Panc1 (cell line): Measurements from ENCODE around the gene LTBP2. TPM values are rescaled to one million over a fixed set of nuclear protein-coding genes. Genes with fewer than 3 reads are reported as not detected.
A peak's percentile ranks its signal among the peaks of the same experiment; 100 is the strongest.

Experiments
- ATAC-seq: fragments of 200-7000 bp; cut with Tn5 transposase; 2 replicates; pipeline ENCODE4 v1.9.1; 2020; ENCODE audit warnings: mild to moderate bottlenecking, moderate library complexity
- BruUV-seq: library from RNA; stranded (reverse); fragments of 400-500 nt; replicated peaks from 2 replicates; lab custom pipeline; 2021; lab: Mats Ljungman, UMichigan
- CTCF ChIA-PET: fragments of 300-600 bp; sonication (Branson Sonifier 250); formaldehyde crosslinking; loops from one replicate; lab custom pipeline; 2022; ENCODE audit warnings: antibody characterized with exemption; lab: Charles Lee
- POLR2A ChIA-PET: fragments of 300-600 bp; sonication (Branson Sonifier 250); formaldehyde crosslinking; loops from one replicate; lab custom pipeline; 2022; ENCODE audit warnings: antibody characterized with exemption; lab: Charles Lee
- DNase-seq: peaks from one replicate; pipeline ENCODE4 v3.0.0-alpha.2; 2010; ENCODE audit warnings: low read depth, low spot score
- H3K27ac ChIP-seq: 2 replicates; pipeline ENCODE4 v1.5.1; 2011; ENCODE audit warnings: mild to moderate bottlenecking, low read length, inconsistent platforms
- H3K27me3 ChIP-seq: fragments of 200-500 bp; sonication (Bioruptor generic); 2 replicates; pipeline ENCODE4 v1.6.0; 2014; ENCODE audit warnings: low read length, inconsistent platforms; ENCODE audit not compliant: control insufficient read depth, insufficient read depth
- H3K36me3 ChIP-seq: fragments of 200-500 bp; sonication (Bioruptor generic); 2 replicates; pipeline ENCODE4 v1.5.1; 2014; ENCODE audit warnings: inconsistent platforms, mild to moderate bottlenecking, low read length, moderate library complexity; ENCODE audit not compliant: control insufficient read depth, insufficient read depth
- H3K4me1 ChIP-seq: 2 replicates; pipeline ENCODE4 v1.5.1; 2011; ENCODE audit warnings: inconsistent platforms, mild to moderate bottlenecking, low read length, moderate library complexity; ENCODE audit not compliant: control insufficient read depth, insufficient read depth
- H3K4me3 ChIP-seq, 2 experiments: 2 replicates each; pipeline ENCODE4 v1.5.1; 2011 to 2012; ENCODE audit warnings: low read depth in 2 of 2, low read length in 2 of 2, mild to moderate bottlenecking in 2 of 2, inconsistent platforms in 1 of 2, moderate library complexity in 1 of 2
- H3K9me3 ChIP-seq: fragments of 200-500 bp; sonication (Bioruptor generic); 2 replicates; pipeline ENCODE4 v1.5.1; 2014; ENCODE audit warnings: low read depth, mild to moderate bottlenecking, inconsistent platforms, low read length, moderate library complexity; ENCODE audit not compliant: control insufficient read depth, insufficient read depth
- POLR2AphosphoS5 ChIP-seq: IDR thresholded peaks from 2 replicates; pipeline ENCODE4 v1.6.1; 2012; ENCODE audit warnings: mild to moderate bottlenecking, low read depth, low read length, moderate library complexity
- SIN3A ChIP-seq: IDR thresholded peaks from 2 replicates; pipeline ENCODE4 v1.6.1; 2012; ENCODE audit warnings: low read depth, mild to moderate bottlenecking, low read length, moderate library complexity, borderline replicate concordance; ENCODE audit not compliant: insufficient read depth
- TCF7L2 ChIP-seq: IDR thresholded peaks from 2 replicates; pipeline ENCODE4 v1.6.1; 2011; ENCODE audit warnings: mild to moderate bottlenecking, low read depth, low read length, inconsistent platforms
- in situ Hi-C: cut with HindIII; loops from 2 replicates; pipeline ENCODE4 v1.10.0; 2016; ENCODE audit warnings: low sequenced_read_pairs, low pct_unique_long_range_greater_than_20kb
- intact Hi-C: fragments of 100-400 bp; cut with micrococcal nuclease; formaldehyde crosslinking; loops from one replicate; pipeline ENCODE4 v1.10.0; 2022; ENCODE audit not compliant: unreplicated experiment
- total RNA-seq: library from RNA; stranded (reverse); gene quantifications from one replicate; pipeline ENCODE4 v1.2.1, GENCODE V29; 2021; ENCODE audit not compliant: unreplicated experiment
- TF ChIP-seq, protein P1 (sequence below): fragments of 450-650 bp; IDR thresholded peaks from 2 replicates; pipeline ENCODE4 v1.5.1; 2017; ENCODE audit warnings: mild to moderate bottlenecking
- TF ChIP-seq, protein P2 (sequence below), 2 experiments: IDR thresholded peaks; 2 replicates each; pipeline ENCODE4 v1.6.1; 2011 to 2012; ENCODE audit warnings: low read depth in 2 of 2, control low read depth in 1 of 2, low read length in 1 of 2, mild to moderate bottlenecking in 1 of 2, moderate library complexity in 1 of 2; ENCODE audit not compliant: insufficient read depth in 1 of 2

Gene LTBP2
- total RNA-seq, 1 experiment from 2014 or later: 69.8 TPM

DNA sequence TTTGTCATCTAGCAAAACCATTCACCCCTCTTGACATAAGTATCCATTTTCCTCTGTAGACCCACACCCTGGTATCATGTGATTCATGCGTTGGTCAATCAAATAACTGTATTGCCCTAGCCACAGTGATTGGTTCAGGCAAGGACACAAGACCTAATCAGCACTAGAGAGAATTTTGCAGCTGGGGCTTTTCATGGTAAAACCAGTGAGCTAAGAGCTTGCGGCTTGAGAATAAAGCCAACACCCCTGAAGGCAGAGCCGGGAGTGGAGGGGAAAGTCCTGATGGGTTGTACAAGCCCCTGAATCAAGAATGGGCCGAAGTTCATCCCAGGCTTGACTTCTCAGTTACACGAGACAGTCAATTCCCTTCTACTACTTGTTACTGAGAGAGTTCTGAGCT lies 33.2 kb upstream of the LTBP2 start:
- Histone ChIP-seq H3K9me3 (no peaks in the 10 kb centered on the region), H3K4me3 (no peak overlapping the region), H3K36me3 (no peaks in the 10 kb centered on the region), H3K27ac (no peak overlapping the region), H3K4me1 (peaks cover 20% of the 10 kb centered on the region), H3K27me3 (no peaks in the 10 kb centered on the region)
- TF ChIP-seq, protein P1, sequence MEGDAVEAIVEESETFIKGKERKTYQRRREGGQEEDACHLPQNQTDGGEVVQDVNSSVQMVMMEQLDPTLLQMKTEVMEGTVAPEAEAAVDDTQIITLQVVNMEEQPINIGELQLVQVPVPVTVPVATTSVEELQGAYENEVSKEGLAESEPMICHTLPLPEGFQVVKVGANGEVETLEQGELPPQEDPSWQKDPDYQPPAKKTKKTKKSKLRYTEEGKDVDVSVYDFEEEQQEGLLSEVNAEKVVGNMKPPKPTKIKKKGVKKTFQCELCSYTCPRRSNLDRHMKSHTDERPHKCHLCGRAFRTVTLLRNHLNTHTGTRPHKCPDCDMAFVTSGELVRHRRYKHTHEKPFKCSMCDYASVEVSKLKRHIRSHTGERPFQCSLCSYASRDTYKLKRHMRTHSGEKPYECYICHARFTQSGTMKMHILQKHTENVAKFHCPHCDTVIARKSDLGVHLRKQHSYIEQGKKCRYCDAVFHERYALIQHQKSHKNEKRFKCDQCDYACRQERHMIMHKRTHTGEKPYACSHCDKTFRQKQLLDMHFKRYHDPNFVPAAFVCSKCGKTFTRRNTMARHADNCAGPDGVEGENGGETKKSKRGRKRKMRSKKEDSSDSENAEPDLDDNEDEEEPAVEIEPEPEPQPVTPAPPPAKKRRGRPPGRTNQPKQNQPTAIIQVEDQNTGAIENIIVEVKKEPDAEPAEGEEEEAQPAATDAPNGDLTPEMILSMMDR: no peak
- TF ChIP-seq TCF7L2 (no peak), POLR2AphosphoS5 (no peak), SIN3A (no peak)
- TF ChIP-seq, protein P2, sequence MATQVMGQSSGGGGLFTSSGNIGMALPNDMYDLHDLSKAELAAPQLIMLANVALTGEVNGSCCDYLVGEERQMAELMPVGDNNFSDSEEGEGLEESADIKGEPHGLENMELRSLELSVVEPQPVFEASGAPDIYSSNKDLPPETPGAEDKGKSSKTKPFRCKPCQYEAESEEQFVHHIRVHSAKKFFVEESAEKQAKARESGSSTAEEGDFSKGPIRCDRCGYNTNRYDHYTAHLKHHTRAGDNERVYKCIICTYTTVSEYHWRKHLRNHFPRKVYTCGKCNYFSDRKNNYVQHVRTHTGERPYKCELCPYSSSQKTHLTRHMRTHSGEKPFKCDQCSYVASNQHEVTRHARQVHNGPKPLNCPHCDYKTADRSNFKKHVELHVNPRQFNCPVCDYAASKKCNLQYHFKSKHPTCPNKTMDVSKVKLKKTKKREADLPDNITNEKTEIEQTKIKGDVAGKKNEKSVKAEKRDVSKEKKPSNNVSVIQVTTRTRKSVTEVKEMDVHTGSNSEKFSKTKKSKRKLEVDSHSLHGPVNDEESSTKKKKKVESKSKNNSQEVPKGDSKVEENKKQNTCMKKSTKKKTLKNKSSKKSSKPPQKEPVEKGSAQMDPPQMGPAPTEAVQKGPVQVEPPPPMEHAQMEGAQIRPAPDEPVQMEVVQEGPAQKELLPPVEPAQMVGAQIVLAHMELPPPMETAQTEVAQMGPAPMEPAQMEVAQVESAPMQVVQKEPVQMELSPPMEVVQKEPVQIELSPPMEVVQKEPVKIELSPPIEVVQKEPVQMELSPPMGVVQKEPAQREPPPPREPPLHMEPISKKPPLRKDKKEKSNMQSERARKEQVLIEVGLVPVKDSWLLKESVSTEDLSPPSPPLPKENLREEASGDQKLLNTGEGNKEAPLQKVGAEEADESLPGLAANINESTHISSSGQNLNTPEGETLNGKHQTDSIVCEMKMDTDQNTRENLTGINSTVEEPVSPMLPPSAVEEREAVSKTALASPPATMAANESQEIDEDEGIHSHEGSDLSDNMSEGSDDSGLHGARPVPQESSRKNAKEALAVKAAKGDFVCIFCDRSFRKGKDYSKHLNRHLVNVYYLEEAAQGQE (IDR thresholded peaks at IDR 0.05; ENCODE audit: insufficient read depth in 1 of 2, low read depth in 2 of 2, low read length in 1 of 2): no peak
- ATAC-seq (no peak), DNase-seq (no peak)
- no TSS peak for BruUV-seq
- in situ Hi-C loops: no loop called here
- ChIA-PET CTCF (no interaction called here), POLR2A (interaction anchor here (1.1 kb wide), 1 partner anchor 24 kb away, joined by 3 read pairs; no protein-coding TSS in a partner anchor)
- intact Hi-C loops: no loop called here

DNA sequence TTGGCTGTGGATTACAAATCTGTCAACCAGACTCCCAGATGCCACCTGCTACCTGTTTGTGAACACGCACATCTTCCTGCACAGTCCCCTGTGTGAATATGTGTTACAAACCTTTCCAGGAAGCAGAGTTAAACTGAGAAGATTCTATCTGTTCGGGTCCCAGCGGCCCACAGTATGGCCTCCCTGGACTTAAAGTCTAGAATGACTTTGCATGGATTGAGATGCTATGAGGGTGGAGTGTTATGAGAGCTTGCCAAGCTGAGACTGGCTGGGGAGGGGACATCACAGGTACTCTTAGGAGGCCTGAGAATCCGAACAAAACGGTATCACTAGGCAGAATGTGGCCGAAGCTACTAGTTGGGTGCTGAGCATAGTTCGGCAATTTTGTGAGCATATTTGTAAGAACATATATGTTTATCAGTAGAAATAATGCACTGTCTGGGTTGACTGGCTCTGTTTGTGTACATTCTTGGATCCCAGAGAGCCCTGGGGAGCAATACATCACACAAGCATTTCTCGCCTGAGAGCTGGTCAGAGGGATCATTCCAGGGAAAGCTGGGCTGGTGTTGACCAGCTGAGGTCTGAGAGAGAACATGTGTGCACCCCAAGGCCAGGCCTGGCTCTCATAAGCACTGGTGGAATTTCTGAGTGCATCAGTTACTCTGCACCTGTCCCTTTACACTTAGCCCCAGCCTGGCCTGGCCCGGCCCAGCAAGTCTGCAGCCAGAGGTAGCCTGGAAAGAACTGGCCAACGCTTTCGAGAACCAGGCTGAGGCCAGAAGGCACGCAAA lies 29.8 kb upstream of the LTBP2 start:
- Histone ChIP-seq H3K4me1 (no peaks in the 10 kb centered on the region), H3K27ac (no peak overlapping the region), H3K4me3 (no peak overlapping the region), H3K9me3 (no peaks in the 10 kb centered on the region), H3K36me3 (no peaks in the 10 kb centered on the region), H3K27me3 (no peaks in the 10 kb centered on the region)
- TF ChIP-seq, protein P2 (IDR thresholded peaks at IDR 0.05; ENCODE audit: insufficient read depth in 1 of 2, low read depth in 2 of 2, low read length in 1 of 2): no peak
- TF ChIP-seq SIN3A: no peak
- no peak for TF ChIP-seq POLR2AphosphoS5
- TF ChIP-seq, protein P1: no peak
- TF ChIP-seq TCF7L2: no peak
- intact Hi-C loops (no loop called here), in situ Hi-C loops (no loop called here)
- no TSS peak for BruUV-seq
- DNase-seq (no peak), ATAC-seq (peak; percentile 13; the same call in 1 of the 2 replicates)
- ChIA-PET POLR2A (interaction anchor here (0.6 to 0.7 kb wide), 2 partner anchors 30 to 46 kb away, joined by 10 to 16 read pairs; partner anchors contain the start of gene LTBP2), CTCF (no interaction called here)
